ENCODE data around the gene CDX1.

CDX1 gene

GRCh38 chr5:150223474-150223873 lies 56.9 kb downstream of the CDX1 start:
- in situ Hi-C loops (cut with HindIII; ENCODE audit: low sequenced_read_pairs) = no loop called here

GRCh38 chr5:150224483-150225027 lies 58.0 kb downstream of the CDX1 start:
- in situ Hi-C loops (cut with HindIII; ENCODE audit: low sequenced_read_pairs) = no loop called here

GRCh38 chr5:150227036-150227435 lies 60.5 kb downstream of the CDX1 start:
- in situ Hi-C loops (cut with HindIII; ENCODE audit: low sequenced_read_pairs) = no loop called here

- in situ Hi-C loops (cut with HindIII; ENCODE audit: low sequenced_read_pairs) = no loop called here
Observed at GRCh38 chr5:150227606-150228273, 61.2 kb downstream of the CDX1 start.

- in situ Hi-C loops (cut with HindIII; ENCODE audit: low sequenced_read_pairs) = no loop called here
Observed at GRCh38 chr5:150229571-150229970, 63.0 kb downstream of the CDX1 start.

- in situ Hi-C loops (cut with HindIII; ENCODE audit: low sequenced_read_pairs) = loop anchor here (5.0 kb wide), 5 partner anchors 39 to 379 kb away; partner anchors contain the start of genes CDX1 and SLC6A7
Observed at GRCh38 chr5:150230842-150231241, 64.3 kb downstream of the CDX1 start.

- in situ Hi-C loops (cut with HindIII; ENCODE audit: low sequenced_read_pairs) = loop anchor here (5.0 kb wide), 5 partner anchors 39 to 381 kb away; partner anchors contain the start of genes CDX1 and SLC6A7
Observed at GRCh38 chr5:150233706-150234105, 67.1 kb downstream of the CDX1 start.

Measured in endothelial cell of hepatic sinusoid (primary cell).